Transverse colon (tissue), 4 donors: Measurements from ENCODE around the gene ADGRA3. TPM values are rescaled to one million over a fixed set of nuclear protein-coding genes. Genes with fewer than 3 reads are reported as not detected.

Experiments used
- DNase-seq: peaks from one replicate; pipeline ENCODE4 v3.0.0-alpha.2; 2019
- H3K27ac ChIP-seq, 4 donors: fragments of 200-600 bp; sonication (generic); 2 replicates each; pipeline ENCODE4 v1.5.1; 2016 to 2018; ENCODE audit warnings: inconsistent platforms in 4 of 4
- H3K27me3 ChIP-seq: fragments of 200-600 bp; sonication (generic); 2 replicates; pipeline ENCODE4 v1.5.1; 2017; ENCODE audit warnings: inconsistent platforms
- H3K36me3 ChIP-seq, 4 donors: fragments of 200-600 bp; sonication (generic); 2 replicates each; pipeline ENCODE4 v1.5.1; 2017 to 2019; ENCODE audit warnings: inconsistent platforms in 4 of 4
- H3K4me1 ChIP-seq, 4 donors: fragments of 200-600 bp; sonication (generic); 2 replicates each; pipeline ENCODE4 v1.5.1; 2017 to 2020; ENCODE audit warnings: inconsistent platforms in 4 of 4
- H3K4me3 ChIP-seq, 4 donors: fragments of 200-600 bp; sonication (generic); 1 replicate in 1 of 4; 2 replicates in 3 of 4; pipeline versions ENCODE4 v1.5.1 to v1.6.1; 2017 to 2019; ENCODE audit warnings: inconsistent platforms in 4 of 4
- H3K9me3 ChIP-seq, 2 donors: fragments of 200-600 bp; sonication (generic); 2 replicates each; pipeline ENCODE4 v1.5.1; 2017 to 2019; ENCODE audit warnings: inconsistent platforms in 2 of 2
- EP300 ChIP-seq: sonication (generic); formaldehyde crosslinking; IDR thresholded peaks from one replicate; pipeline ENCODE4 v1.6.1; 2017; ENCODE audit warnings: antibody characterized with exemption, low read depth
- POLR2A ChIP-seq: fragments of 450-650 bp; IDR thresholded peaks from one replicate; pipeline ENCODE4 v1.6.1; 2016; ENCODE audit warnings: antibody characterized with exemption, mild to moderate bottlenecking, moderate library complexity
- POLR2AphosphoS5 ChIP-seq, 3 donors: sonication (generic); formaldehyde crosslinking; IDR thresholded peaks; one replicate each; pipeline ENCODE4 v1.6.1; 2016; ENCODE audit warnings: antibody characterized with exemption in 3 of 3
- WGBS, 2 donors: methylation state at CpG; one replicate each; pipeline ENCODE4 v1.1.5; 2018; ENCODE audit warnings: low coverage in 1 of 2; 5-methylcytosine and 5-hydroxymethylcytosine counted together
- in situ Hi-C, 4 donors: fragments of 200-750 bp; cut with MboI; loops; one replicate each; pipeline versions ENCODE4 v1.15.0 to v1.15.1; 2017; ENCODE audit warnings: low sequenced_read_pairs in 3 of 4, low pct_ligation_motif_present in 1 of 4, low pct_unique_long_range_greater_than_20kb in 1 of 4
- intact Hi-C: fragments of 100-400 bp; cut with DNase I; formaldehyde crosslinking; loops from one replicate; pipeline ENCODE4 v1.15.1; 2023; ENCODE audit warnings: low total_unique reads
- total RNA-seq, 4 donors: library from RNA; depleted of rRNA; stranded (reverse); fragments of >200 nt; gene quantifications; one replicate each; pipeline ENCODE4 v1.1.0, GENCODE V29; 2016
- TF ChIP-seq, protein P1 (sequence below), 5 experiments: fragments of 200-600 bp in 3 of 5; fragments of 450-650 bp in 2 of 5; sonication (generic) in 3 of 5; IDR thresholded peaks; 1 replicate in 2 of 5; 2 replicates in 3 of 5; pipeline ENCODE4 v1.5.1; 2016 to 2017; ENCODE audit warnings: antibody characterized with exemption in 5 of 5, inconsistent platforms in 3 of 5, mild to moderate bottlenecking in 2 of 5, moderate library complexity in 1 of 5

Gene ADGRA3
- total RNA-seq, 4 donors from 2014 or later = 76.7 to 126 (median 91.1) TPM

DNA sequence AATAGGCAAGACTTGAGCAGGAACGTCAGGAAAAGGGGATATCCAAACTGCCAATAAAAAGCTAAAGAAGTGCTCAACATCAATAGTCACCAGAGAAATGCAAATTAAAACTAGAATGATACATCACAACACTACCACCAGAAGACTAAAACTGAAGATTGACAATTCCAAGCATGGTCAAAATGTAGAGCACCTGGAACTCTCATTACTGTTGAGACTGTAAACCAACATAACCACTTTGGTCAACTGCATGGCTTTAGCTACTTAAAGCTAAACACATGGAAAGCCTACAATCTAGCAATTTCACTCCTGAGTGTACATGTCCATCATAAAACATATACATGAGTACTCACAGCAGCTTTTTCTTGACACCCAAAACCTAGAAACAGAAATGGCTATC lies 107.4 kb downstream of the ADGRA3 start:
- H3K27me3 ChIP-seq = no peaks in the 10 kb centered on the region
- no peaks in the 10 kb centered on the region for H3K9me3 ChIP-seq
- intact Hi-C loops (no loop called here), in situ Hi-C loops (loop anchor here (10.0 to 25.0 kb wide), 4 partner anchors 204 to 286 kb away; partner anchors contain the start of gene GBA3 (in 2 of the 4))
- 71 to 77% methylated on average over 1 of the region's 1 CpG for WGBS, 2 donors
- TF ChIP-seq POLR2A = no peak
- TF ChIP-seq EP300 = no peak
- TF ChIP-seq POLR2AphosphoS5 (IDR thresholded peaks at IDR 0.05) = no peak
- TF ChIP-seq, protein P1, sequence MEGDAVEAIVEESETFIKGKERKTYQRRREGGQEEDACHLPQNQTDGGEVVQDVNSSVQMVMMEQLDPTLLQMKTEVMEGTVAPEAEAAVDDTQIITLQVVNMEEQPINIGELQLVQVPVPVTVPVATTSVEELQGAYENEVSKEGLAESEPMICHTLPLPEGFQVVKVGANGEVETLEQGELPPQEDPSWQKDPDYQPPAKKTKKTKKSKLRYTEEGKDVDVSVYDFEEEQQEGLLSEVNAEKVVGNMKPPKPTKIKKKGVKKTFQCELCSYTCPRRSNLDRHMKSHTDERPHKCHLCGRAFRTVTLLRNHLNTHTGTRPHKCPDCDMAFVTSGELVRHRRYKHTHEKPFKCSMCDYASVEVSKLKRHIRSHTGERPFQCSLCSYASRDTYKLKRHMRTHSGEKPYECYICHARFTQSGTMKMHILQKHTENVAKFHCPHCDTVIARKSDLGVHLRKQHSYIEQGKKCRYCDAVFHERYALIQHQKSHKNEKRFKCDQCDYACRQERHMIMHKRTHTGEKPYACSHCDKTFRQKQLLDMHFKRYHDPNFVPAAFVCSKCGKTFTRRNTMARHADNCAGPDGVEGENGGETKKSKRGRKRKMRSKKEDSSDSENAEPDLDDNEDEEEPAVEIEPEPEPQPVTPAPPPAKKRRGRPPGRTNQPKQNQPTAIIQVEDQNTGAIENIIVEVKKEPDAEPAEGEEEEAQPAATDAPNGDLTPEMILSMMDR (IDR thresholded peaks at IDR 0.05) = no peak
- no peak for DNase-seq
- H3K27ac ChIP-seq = no peak overlapping the region
- no peak overlapping the region for H3K4me3 ChIP-seq
- no peaks in the 10 kb centered on the region for H3K4me1 ChIP-seq
- peaks cover 0 to 10% (median 3%) of the 10 kb centered on the region in 4 donors for H3K36me3 ChIP-seq

DNA sequence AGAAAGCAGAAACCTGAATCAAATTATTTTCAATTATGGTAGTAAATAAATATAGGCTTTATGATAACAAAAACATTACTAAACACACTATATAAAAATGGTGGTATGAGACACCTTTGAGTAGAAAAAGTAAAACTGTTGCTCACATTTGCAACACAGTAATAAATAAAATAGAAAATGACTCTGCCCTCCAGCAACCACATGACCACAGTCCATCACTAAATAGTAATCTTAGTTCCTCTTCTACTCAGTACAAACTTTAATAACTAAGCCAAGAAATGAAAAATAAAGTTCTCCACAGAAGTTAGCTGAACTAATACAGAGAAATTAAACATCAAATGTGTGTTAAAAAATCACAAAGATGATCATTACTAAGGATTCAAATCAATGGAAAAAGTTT lies 108.5 kb downstream of the ADGRA3 start:
- H3K9me3 ChIP-seq = no peaks in the 10 kb centered on the region
- no peaks in the 10 kb centered on the region for H3K27me3 ChIP-seq
- intact Hi-C loops (no loop called here), in situ Hi-C loops (loop anchor here (10.0 to 25.0 kb wide), 4 partner anchors 205 to 287 kb away; partner anchors contain the start of gene GBA3 (in 2 of the 4))
- no peak for TF ChIP-seq EP300
- no peak for TF ChIP-seq POLR2AphosphoS5 (IDR thresholded peaks at IDR 0.05)
- TF ChIP-seq, protein P1 (IDR thresholded peaks at IDR 0.05) = no peak
- TF ChIP-seq POLR2A = no peak
- H3K36me3 ChIP-seq = peaks cover 0 to 8% (median 3%) of the 10 kb centered on the region in 4 donors
- no peak overlapping the region for H3K4me3 ChIP-seq
- no peak for DNase-seq
- H3K4me1 ChIP-seq = no peaks in the 10 kb centered on the region
- H3K27ac ChIP-seq = no peak overlapping the region

DNA sequence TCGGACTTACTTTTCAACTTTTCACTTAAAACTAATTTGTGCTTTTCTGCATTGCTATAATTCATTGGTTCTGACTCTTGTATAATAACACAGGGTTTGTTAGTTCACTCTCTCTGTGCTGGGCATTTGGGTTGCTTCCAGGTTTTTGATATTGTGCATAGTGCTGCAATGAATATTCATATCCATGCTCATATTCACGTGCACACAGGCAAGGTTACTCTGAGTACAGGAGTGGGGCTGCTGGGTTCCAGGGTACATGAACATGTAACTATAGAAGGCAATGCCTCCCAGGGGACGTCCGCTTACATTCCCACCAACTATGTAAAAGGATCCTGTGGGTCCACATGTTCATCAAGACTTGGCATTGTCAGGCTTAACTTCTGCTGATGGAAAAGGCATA lies 117.2 kb downstream of the ADGRA3 start:
- peaks cover 0 to 16% (median 3%) of the 10 kb centered on the region in 4 donors for H3K36me3 ChIP-seq
- no peaks in the 10 kb centered on the region for H3K4me1 ChIP-seq
- no peak overlapping the region for H3K27ac ChIP-seq
- no peaks in the 10 kb centered on the region for H3K27me3 ChIP-seq
- intact Hi-C loops = no loop called here
- TF ChIP-seq, protein P1 (IDR thresholded peaks at IDR 0.05) = no peak
- no peak for TF ChIP-seq EP300
- no peak for TF ChIP-seq POLR2AphosphoS5 (IDR thresholded peaks at IDR 0.05)
- TF ChIP-seq POLR2A = no peak
- H3K9me3 ChIP-seq = no peaks in the 10 kb centered on the region
- 75 to 83% methylated on average over 4 of the region's 4 CpGs for WGBS, 2 donors
- no peak for DNase-seq
- in situ Hi-C loops = loop anchor here in 3 of 4 donors (10.0 to 25.0 kb wide), 2 partner anchors 56 to 611 kb away; no protein-coding TSS in a partner anchor
- H3K4me3 ChIP-seq = no peak overlapping the region

DNA sequence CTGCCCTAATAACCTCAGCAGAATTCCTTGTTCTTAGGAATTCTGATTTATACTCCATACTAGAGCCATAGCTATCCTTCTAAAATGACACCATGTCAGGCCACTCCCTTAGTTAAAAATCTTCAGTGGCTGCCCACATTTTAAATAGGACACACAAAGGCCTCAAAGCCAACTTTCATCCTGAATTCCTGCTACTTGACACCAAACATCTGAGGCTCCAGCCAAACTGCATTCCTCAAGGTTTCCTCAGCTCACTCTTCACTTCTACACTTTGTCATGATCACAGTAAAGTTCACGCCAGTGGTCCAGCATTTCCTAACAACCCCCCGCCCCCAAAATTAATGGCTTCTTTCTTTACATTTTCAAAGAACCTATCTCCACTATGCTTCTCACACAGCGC lies 124.3 kb downstream of the ADGRA3 start:
- TF ChIP-seq, protein P1 (IDR thresholded peaks at IDR 0.05) = no peak
- no peak for TF ChIP-seq POLR2A
- TF ChIP-seq POLR2AphosphoS5 (IDR thresholded peaks at IDR 0.05) = no peak
- no peak for TF ChIP-seq EP300
- 78 to 89% methylated on average over 3 of the region's 3 CpGs for WGBS, 2 donors
- no peaks in the 10 kb centered on the region for H3K27me3 ChIP-seq
- in situ Hi-C loops (loop anchor here in 3 of 4 donors (10.0 to 25.0 kb wide), 2 partner anchors 63 to 604 kb away; no protein-coding TSS in a partner anchor), intact Hi-C loops (no loop called here)
- H3K4me3 ChIP-seq = no peak overlapping the region
- no peaks in the 10 kb centered on the region for H3K4me1 ChIP-seq
- no peak overlapping the region for H3K27ac ChIP-seq
- peaks cover 0 to 14% (median 0%) of the 10 kb centered on the region in 4 donors for H3K36me3 ChIP-seq
- DNase-seq = no peak
- H3K9me3 ChIP-seq = no peaks in the 10 kb centered on the region
